ENCODE data around the gene PLAC1.

GRCh38 chrX:134622056-134622812 lies 36.0 kb downstream of the PLAC1 start:
- TF ChIP-seq, protein P1, sequence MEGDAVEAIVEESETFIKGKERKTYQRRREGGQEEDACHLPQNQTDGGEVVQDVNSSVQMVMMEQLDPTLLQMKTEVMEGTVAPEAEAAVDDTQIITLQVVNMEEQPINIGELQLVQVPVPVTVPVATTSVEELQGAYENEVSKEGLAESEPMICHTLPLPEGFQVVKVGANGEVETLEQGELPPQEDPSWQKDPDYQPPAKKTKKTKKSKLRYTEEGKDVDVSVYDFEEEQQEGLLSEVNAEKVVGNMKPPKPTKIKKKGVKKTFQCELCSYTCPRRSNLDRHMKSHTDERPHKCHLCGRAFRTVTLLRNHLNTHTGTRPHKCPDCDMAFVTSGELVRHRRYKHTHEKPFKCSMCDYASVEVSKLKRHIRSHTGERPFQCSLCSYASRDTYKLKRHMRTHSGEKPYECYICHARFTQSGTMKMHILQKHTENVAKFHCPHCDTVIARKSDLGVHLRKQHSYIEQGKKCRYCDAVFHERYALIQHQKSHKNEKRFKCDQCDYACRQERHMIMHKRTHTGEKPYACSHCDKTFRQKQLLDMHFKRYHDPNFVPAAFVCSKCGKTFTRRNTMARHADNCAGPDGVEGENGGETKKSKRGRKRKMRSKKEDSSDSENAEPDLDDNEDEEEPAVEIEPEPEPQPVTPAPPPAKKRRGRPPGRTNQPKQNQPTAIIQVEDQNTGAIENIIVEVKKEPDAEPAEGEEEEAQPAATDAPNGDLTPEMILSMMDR (IDR thresholded peaks at IDR 0.05): no peak
- TF ChIP-seq MYBL2 (CRISPR knock-in tag; IDR thresholded peaks at IDR 0.05) (no peak), NR1H2 (CRISPR knock-in tag; IDR thresholded peaks at IDR 0.05) (no peak), MLX (CRISPR knock-in tag; IDR thresholded peaks at IDR 0.05) (no peak), RELA (CRISPR knock-in tag; IDR thresholded peaks at IDR 0.05; ENCODE audit: borderline replicate concordance) (no peak), ZNF219 (CRISPR knock-in tag; IDR thresholded peaks at IDR 0.05; ENCODE audit: borderline replicate concordance) (no peak), NR2C2 (CRISPR knock-in tag; IDR thresholded peaks at IDR 0.05) (no peak), ATF2 (CRISPR knock-in tag; IDR thresholded peaks at IDR 0.05; ENCODE audit: borderline replicate concordance, low read depth) (no peak), ELF4 (CRISPR knock-in tag; IDR thresholded peaks at IDR 0.05; ENCODE audit: low read depth) (no peak), ESRRA (CRISPR knock-in tag; IDR thresholded peaks at IDR 0.05; ENCODE audit: borderline replicate concordance) (no peak)
- TF ChIP-seq, protein P2, sequence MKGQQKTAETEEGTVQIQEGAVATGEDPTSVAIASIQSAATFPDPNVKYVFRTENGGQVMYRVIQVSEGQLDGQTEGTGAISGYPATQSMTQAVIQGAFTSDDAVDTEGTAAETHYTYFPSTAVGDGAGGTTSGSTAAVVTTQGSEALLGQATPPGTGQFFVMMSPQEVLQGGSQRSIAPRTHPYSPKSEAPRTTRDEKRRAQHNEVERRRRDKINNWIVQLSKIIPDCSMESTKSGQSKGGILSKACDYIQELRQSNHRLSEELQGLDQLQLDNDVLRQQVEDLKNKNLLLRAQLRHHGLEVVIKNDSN (CRISPR knock-in tag; IDR thresholded peaks at IDR 0.05): no peak

All from WTC11 (cell line).